Measurements from ENCODE around the gene TTC7B.

TTC7B gene

GRCh38 chr14:90629471-90629870 is 186.8 kb downstream of the TTC7B start:
- no peak for TF ChIP-seq CTCF (IDR thresholded peaks at IDR 0.05; ENCODE audit: low read depth, low read length)

GRCh38 chr14:90628825-90629224 is 187.4 kb downstream of the TTC7B start:
- H3K4me3 ChIP-seq (ENCODE audit: low read depth, low read length): no peak overlapping the region
- no peak for TF ChIP-seq CTCF (IDR thresholded peaks at IDR 0.05; ENCODE audit: low read depth, low read length)

More at GRCh38 chr14:90629471-90629870, 186.8 kb downstream of the TTC7B start:
- no peak overlapping the region for H3K4me3 ChIP-seq (ENCODE audit: low read depth, low read length)

GRCh38 chr14:90627478-90627877 is 188.8 kb downstream of the TTC7B start:
- no peak for TF ChIP-seq CTCF (IDR thresholded peaks at IDR 0.05; ENCODE audit: low read depth, low read length)

GRCh38 chr14:90626550-90626949 is 189.7 kb downstream of the TTC7B start:
- TF ChIP-seq CTCF (IDR thresholded peaks at IDR 0.05; ENCODE audit: low read depth, low read length): no peak
- no peak overlapping the region for H3K4me3 ChIP-seq (ENCODE audit: low read depth, low read length)

More at GRCh38 chr14:90627478-90627877, 188.8 kb downstream of the TTC7B start:
- H3K4me3 ChIP-seq (ENCODE audit: low read depth, low read length): no peak overlapping the region

GRCh38 chr14:90625445-90625844 is 190.8 kb downstream of the TTC7B start:
- H3K4me3 ChIP-seq (ENCODE audit: low read depth, low read length): no peak overlapping the region
- no peak for TF ChIP-seq CTCF (IDR thresholded peaks at IDR 0.05; ENCODE audit: low read depth, low read length)

GRCh38 chr14:90624732-90625400 is 191.4 kb downstream of the TTC7B start:
- H3K4me3 ChIP-seq (ENCODE audit: low read depth, low read length): no peak overlapping the region
- no peak for TF ChIP-seq CTCF (IDR thresholded peaks at IDR 0.05; ENCODE audit: low read depth, low read length)

- no peak for TF ChIP-seq CTCF (IDR thresholded peaks at IDR 0.05; ENCODE audit: low read depth, low read length)
- no peak overlapping the region for H3K4me3 ChIP-seq (ENCODE audit: low read depth, low read length)
Measured at GRCh38 chr14:90624227-90624626, 192.0 kb downstream of the TTC7B start.

Data from WI38 (cell line).